ENCODE measurements around the gene HAO1.
"Not testable (repeated sequence)": the region's sequence is repeated elsewhere in the genome, so short reads cannot be mapped to it uniquely, and the experiment has no call there.

The HAO1 gene

GRCh38 chr20:7848351-7848750 lies 91.9 kb downstream of the HAO1 start:
- DNase-seq (ENCODE audit: low read depth) = no peak
- no peak overlapping the region for H3K4me3 ChIP-seq (ENCODE audit: low read depth, low read length)
- TF ChIP-seq, protein P1, sequence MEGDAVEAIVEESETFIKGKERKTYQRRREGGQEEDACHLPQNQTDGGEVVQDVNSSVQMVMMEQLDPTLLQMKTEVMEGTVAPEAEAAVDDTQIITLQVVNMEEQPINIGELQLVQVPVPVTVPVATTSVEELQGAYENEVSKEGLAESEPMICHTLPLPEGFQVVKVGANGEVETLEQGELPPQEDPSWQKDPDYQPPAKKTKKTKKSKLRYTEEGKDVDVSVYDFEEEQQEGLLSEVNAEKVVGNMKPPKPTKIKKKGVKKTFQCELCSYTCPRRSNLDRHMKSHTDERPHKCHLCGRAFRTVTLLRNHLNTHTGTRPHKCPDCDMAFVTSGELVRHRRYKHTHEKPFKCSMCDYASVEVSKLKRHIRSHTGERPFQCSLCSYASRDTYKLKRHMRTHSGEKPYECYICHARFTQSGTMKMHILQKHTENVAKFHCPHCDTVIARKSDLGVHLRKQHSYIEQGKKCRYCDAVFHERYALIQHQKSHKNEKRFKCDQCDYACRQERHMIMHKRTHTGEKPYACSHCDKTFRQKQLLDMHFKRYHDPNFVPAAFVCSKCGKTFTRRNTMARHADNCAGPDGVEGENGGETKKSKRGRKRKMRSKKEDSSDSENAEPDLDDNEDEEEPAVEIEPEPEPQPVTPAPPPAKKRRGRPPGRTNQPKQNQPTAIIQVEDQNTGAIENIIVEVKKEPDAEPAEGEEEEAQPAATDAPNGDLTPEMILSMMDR (IDR thresholded peaks at IDR 0.05; ENCODE audit: insufficient read depth, low read depth, low read length, missing control alignments) = no peak

DNA sequence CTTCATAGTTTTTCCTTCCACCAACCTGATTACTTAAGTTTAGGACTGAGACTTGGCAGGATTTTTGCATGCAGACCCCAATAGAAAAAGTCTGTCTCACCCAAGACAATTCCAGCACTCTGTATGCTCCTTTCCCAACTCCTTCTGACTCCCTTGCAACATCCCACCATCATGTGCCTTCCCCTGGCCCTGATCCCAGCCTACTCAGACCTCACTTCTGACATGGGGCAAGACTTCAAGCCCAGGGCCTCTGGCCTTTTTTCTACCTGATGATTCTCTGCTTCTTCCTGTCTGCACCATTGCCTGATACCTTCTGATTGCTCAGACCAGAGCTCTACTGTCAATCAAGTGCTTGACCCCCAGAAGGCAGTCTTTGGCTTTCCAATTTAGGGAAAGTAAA lies 96.6 kb downstream of the HAO1 start:
- no peak overlapping the region for H3K4me3 ChIP-seq (ENCODE audit: low read depth, low read length)
- DNase-seq (ENCODE audit: low read depth) = no peak
- TF ChIP-seq, protein P1 (IDR thresholded peaks at IDR 0.05; ENCODE audit: insufficient read depth, low read depth, low read length, missing control alignments) = no peak

GRCh38 chr20:7841971-7842310 lies 98.3 kb downstream of the HAO1 start:
- TF ChIP-seq, protein P1 (IDR thresholded peaks at IDR 0.05; ENCODE audit: insufficient read depth, low read depth, low read length, missing control alignments) = no peak
- no peak for DNase-seq (ENCODE audit: low read depth)
- H3K4me3 ChIP-seq (ENCODE audit: low read depth, low read length) = no peak overlapping the region

DNA sequence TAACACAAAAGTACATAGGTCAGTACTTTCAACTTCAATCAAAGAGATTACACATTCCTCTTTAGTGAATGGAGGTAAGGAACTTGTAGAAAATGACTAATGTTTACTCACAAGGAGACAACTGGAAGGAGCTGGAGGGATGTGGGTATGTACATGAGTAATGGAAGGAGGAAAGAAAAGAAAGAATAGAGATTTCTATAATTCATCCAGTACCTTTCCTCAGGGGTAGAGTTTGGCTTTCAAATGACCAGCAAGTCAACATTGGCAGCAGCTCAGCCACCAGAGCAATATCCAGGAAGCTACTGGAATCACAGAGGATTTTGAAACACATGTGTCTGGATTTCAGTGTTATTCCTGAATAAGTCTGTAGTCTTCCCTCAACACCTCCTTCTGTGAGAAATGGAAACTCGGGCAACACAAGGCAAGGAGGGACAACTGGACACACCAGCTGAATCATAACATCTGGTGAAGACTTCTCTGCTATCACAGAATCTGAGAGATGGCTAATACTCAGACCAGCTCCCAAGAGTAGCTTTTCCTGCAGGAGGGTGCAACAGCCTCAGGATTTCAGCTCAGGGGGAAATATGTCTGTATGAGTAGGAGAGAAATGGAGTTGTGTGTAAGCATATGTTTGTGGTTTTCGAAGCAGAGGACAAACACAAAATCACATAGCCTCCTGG lies 98.8 kb downstream of the HAO1 start:
- H3K4me3 ChIP-seq (ENCODE audit: low read depth, low read length) = no peak overlapping the region
- DNase-seq (ENCODE audit: low read depth) = no peak
- TF ChIP-seq, protein P1 (IDR thresholded peaks at IDR 0.05; ENCODE audit: insufficient read depth, low read depth, low read length, missing control alignments) = no peak

- H3K4me3 ChIP-seq (ENCODE audit: low read depth, low read length) = no peak overlapping the region
- no peak for DNase-seq (ENCODE audit: low read depth)
- TF ChIP-seq, protein P1 (IDR thresholded peaks at IDR 0.05; ENCODE audit: insufficient read depth, low read depth, low read length, missing control alignments) = no peak
Measured at GRCh38 chr20:7836076-7836475, 104.2 kb downstream of the HAO1 start.

- DNase-seq (ENCODE audit: low read depth); H3K4me3 ChIP-seq (ENCODE audit: low read depth, low read length): not testable (repeated sequence)
Measured at GRCh38 chr20:7834441-7834840, 105.8 kb downstream of the HAO1 start.

Measured in GM12865 (cell line).